Karpas-422 (cell line): ENCODE measurements around the gene FALEC. TPM values are rescaled to one million over a fixed set of nuclear protein-coding genes. Genes with fewer than 3 reads are reported as not detected.

Source experiments
- DNase-seq: peaks from one replicate; pipeline ENCODE4 v3.0.0-alpha.2; 2015
- H2AFZ ChIP-seq: fragments of 200-600 bp; sonication (generic); 2 replicates; pipeline ENCODE4 v1.6.1; 2014; ENCODE audit warnings: antibody characterized with exemption, low read length, mixed read lengths
- H3K27ac ChIP-seq: fragments of 200-600 bp; sonication (generic); 2 replicates; pipeline ENCODE4 v1.5.1; 2014; ENCODE audit warnings: mild to moderate bottlenecking, low read length, moderate library complexity
- H3K27me3 ChIP-seq: fragments of 200-600 bp; sonication (generic); 2 replicates; pipeline ENCODE4 v1.6.1; 2014; ENCODE audit warnings: low read length, mixed read lengths
- H3K36me3 ChIP-seq: fragments of 200-600 bp; sonication (generic); 2 replicates; pipeline ENCODE4 v1.6.1; 2014; ENCODE audit warnings: low read length, mixed read lengths; ENCODE audit not compliant: insufficient read depth
- H3K4me1 ChIP-seq: fragments of 200-600 bp; sonication (generic); 2 replicates; pipeline ENCODE4 v1.6.1; 2014; ENCODE audit warnings: mild to moderate bottlenecking, low read length, mixed read lengths
- H3K4me2 ChIP-seq: fragments of 200-600 bp; sonication (generic); 2 replicates; pipeline ENCODE4 v1.6.1; 2014; ENCODE audit warnings: low read length, low read depth, mild to moderate bottlenecking; ENCODE audit not compliant: poor library complexity, severe bottlenecking
- H3K4me3 ChIP-seq: fragments of 200-600 bp; sonication (generic); 2 replicates; pipeline ENCODE4 v1.5.1; 2014; ENCODE audit warnings: mild to moderate bottlenecking, antibody characterized with exemption, low read length, mixed read lengths
- H3K79me2 ChIP-seq: fragments of 200-600 bp; sonication (generic); 2 replicates; pipeline ENCODE4 v1.6.1; 2014; ENCODE audit warnings: mild to moderate bottlenecking, low read length, mixed read lengths
- H3K9ac ChIP-seq: fragments of 200-600 bp; sonication (generic); 2 replicates; pipeline ENCODE4 v1.6.0; 2014; ENCODE audit warnings: low read length
- H3K9me2 ChIP-seq: fragments of 200-600 bp; sonication (generic), shearing (Covaris generic); replicated peaks from 2 replicates; pipeline ENCODE4 v1.6.0; 2014; ENCODE audit warnings: mild to moderate bottlenecking, low read length, moderate library complexity; ENCODE audit not compliant: insufficient read depth
- H3K9me3 ChIP-seq: fragments of 300-700, 200-600 bp; sonication (generic); 2 replicates; pipeline ENCODE4 v1.6.1; 2014; ENCODE audit warnings: low read length, mixed read lengths
- H4K20me1 ChIP-seq: fragments of 200-600 bp; sonication (generic); 2 replicates; pipeline ENCODE4 v1.6.1; 2014; ENCODE audit warnings: mild to moderate bottlenecking, antibody characterized with exemption, low read length, low read depth; ENCODE audit not compliant: insufficient read depth
- total RNA-seq: library from RNA; depleted of rRNA; stranded (reverse); fragments of >200 nt; shearing (Covaris generic); gene quantifications from 2 replicates; pipeline ENCODE4 v1.2.3, GENCODE V29; 2014; ENCODE audit warnings: low replicate concordance

Gene FALEC
- total RNA-seq, 1 experiment from 2014 or later = not detected

DNA sequence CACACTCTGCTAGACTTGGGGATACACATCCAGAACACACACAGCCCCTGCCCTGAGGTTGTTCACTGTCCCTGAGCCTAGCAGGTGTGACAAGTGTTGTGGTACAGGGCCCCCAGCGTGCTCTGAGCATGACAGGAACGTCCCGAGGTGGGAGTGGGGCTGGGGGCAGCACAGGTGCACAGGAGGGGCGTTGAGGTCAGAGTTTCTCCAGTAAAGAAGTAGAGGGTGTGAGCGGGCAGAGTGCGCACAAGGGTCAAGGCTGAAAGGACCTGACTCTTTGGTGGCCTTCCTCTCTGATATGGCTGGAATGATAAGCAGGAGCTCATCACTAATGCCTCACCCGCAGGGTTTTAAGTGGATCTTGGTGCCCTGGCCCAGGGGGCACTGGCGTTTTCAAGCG is 1.3 kb upstream of the FALEC start:
- no peaks in the 10 kb centered on the region for H3K36me3 ChIP-seq
- no peaks in the 10 kb centered on the region for H4K20me1 ChIP-seq
- no peak overlapping the region for H3K27ac ChIP-seq
- H3K9me3 ChIP-seq = no peaks in the 10 kb centered on the region
- H3K4me2 ChIP-seq = no peak overlapping the region
- peaks cover 41% of the 10 kb centered on the region for H3K4me1 ChIP-seq
- no peaks in the 10 kb centered on the region for H3K9me2 ChIP-seq
- no peaks in the 10 kb centered on the region for H3K79me2 ChIP-seq
- no peak overlapping the region for H2AFZ ChIP-seq
- no peak overlapping the region for H3K4me3 ChIP-seq
- no peak for DNase-seq
- H3K27me3 ChIP-seq = no peaks in the 10 kb centered on the region
- no peak overlapping the region for H3K9ac ChIP-seq

DNA sequence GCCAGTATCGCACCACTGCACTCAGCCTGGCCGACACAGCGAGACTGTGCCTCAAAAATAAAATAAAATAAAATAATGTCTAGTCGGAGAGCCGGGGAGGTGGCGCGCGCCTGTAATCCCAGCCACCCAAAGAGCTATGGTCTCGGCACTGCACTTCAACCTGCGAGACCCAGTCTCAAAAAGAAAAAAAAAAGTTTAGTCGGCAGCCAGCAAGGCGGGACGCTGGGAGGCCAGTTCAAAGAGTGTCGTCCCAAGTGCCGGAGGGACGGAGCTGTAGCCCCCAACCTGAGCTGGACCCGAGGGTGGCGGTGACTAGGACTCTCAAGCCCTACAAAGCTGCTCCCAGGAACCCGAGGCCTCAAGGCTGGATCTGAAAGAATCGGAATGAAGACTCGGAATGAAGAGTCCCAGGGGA is 632 bp upstream of the FALEC start:
- H4K20me1 ChIP-seq = no peaks in the 10 kb centered on the region
- no peaks in the 10 kb centered on the region for H3K9me2 ChIP-seq
- no peaks in the 10 kb centered on the region for H3K9me3 ChIP-seq
- H3K4me3 ChIP-seq = peak overlapping the region; percentile 67
- H2AFZ ChIP-seq = 0 out of 2 replicates have a peak overlapping the region, but pooled peaks have one; percentile 43
- H3K27ac ChIP-seq = no peak overlapping the region
- peak overlapping the region; percentile 76 for H3K4me2 ChIP-seq
- peaks cover 35% of the 10 kb centered on the region for H3K4me1 ChIP-seq
- no peaks in the 10 kb centered on the region for H3K27me3 ChIP-seq
- no peaks in the 10 kb centered on the region for H3K79me2 ChIP-seq
- peak overlapping the region; percentile 41 for H3K9ac ChIP-seq
- DNase-seq = no peak
- H3K36me3 ChIP-seq = no peaks in the 10 kb centered on the region

DNA sequence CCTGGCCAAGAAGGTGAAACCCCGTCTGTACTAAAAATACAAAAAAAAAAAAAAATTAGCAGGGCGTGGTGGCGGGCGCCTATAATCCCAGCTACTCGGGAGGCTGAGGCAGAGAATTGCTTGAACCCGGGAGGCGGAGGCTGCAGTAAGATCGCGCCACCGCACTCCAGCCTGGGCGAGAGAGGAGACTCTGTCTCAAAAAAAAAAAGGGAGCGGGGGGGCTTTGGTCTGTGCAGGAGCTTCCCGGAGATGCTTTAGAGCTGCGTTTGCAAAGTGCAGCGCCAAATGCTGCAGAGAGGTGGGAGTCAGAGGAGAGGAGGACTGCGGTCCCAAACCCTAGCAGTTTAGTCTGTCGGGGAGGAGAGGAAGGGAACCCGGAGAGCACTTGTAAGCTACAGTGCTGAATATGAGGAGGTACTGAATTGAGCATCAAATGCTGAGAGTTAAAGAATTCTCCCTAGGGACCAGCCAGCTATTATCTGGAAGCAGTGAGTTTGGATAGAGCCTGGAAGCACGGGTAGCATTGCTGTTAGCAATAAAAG is 569 bp downstream of the FALEC start:
- DNase-seq = peak; percentile 51
- H3K27me3 ChIP-seq = no peaks in the 10 kb centered on the region
- peak overlapping the region; percentile 67 for H3K4me3 ChIP-seq
- no peaks in the 10 kb centered on the region for H3K79me2 ChIP-seq
- no peaks in the 10 kb centered on the region for H4K20me1 ChIP-seq
- H3K36me3 ChIP-seq = no peaks in the 10 kb centered on the region
- H3K9ac ChIP-seq = peak overlapping the region; percentile 65
- peaks cover 26% of the 10 kb centered on the region for H3K4me1 ChIP-seq
- H3K9me3 ChIP-seq = no peaks in the 10 kb centered on the region
- H3K27ac ChIP-seq = no peak overlapping the region
- H3K4me2 ChIP-seq = peak overlapping the region; percentile 76
- H2AFZ ChIP-seq = peak overlapping the region; percentile 82; the same call in 1 of the 2 replicates
- no peaks in the 10 kb centered on the region for H3K9me2 ChIP-seq

DNA sequence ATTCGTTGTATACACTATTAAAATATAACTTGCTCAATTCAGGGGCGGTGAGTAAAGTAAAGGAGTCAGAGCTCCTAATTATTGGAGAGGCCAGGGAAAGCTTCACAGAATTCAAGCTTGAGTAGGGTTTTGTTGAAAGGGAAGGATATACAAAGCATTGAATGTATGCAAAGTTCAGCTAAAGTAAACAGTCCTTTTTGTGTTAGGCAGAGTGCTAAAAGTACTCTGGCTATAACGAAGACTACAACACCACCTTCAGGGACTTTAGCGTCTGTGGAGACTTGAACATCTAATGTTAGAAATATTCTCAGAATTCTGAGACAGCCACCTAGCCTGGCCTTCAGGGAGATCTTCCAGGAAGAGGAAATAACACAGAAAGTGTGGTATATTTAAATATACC is 1.1 kb downstream of the FALEC start:
- no peak overlapping the region for H3K27ac ChIP-seq
- H3K4me1 ChIP-seq = peaks cover 30% of the 10 kb centered on the region
- DNase-seq = peak; percentile 75
- H3K27me3 ChIP-seq = no peaks in the 10 kb centered on the region
- peak overlapping the region; percentile 65 for H3K9ac ChIP-seq
- no peaks in the 10 kb centered on the region for H3K79me2 ChIP-seq
- H3K9me3 ChIP-seq = no peaks in the 10 kb centered on the region
- H3K36me3 ChIP-seq = no peaks in the 10 kb centered on the region
- H3K4me3 ChIP-seq = peak overlapping the region; percentile 67
- no peaks in the 10 kb centered on the region for H3K9me2 ChIP-seq
- H3K4me2 ChIP-seq = peak overlapping the region; percentile 76
- no peaks in the 10 kb centered on the region for H4K20me1 ChIP-seq
- no peak overlapping the region for H2AFZ ChIP-seq

DNA sequence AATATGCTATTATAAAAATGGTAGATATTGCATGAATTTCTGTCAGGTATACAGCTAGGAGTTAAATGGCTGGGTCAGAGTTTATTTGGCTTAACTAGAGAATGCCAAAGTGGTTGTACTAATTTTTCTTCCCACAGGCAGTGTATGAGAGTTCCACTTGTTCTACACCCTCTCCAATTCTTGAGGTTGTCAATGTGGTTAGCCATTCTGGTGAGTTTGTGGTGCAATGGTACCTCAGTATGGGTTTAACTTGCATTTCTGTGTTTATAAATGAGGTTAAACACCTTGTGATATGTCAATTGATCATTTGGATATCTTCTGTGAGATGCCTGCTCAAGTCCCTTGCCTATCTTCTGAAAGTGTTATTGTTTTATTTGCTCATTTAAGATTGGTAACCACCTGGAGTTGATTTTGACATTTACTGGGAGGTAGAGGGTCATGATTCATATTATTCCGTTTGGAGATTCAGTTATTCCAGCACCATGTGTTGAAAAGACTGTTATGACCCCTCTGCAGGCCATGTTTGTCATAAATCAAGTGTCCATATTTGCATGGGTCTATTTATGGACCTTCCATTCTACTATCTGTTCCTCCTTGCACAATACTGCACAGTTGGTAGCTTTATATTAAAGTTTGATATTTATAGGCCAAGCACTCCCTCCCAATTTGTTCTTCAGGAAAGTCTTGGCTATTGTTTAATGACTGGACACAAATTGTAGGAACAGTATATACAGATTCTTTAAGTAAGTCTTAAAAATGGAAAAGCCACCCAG is 5.8 kb downstream of the FALEC start:
- no peaks in the 10 kb centered on the region for H3K9me2 ChIP-seq
- no peaks in the 10 kb centered on the region for H3K27me3 ChIP-seq
- H3K4me2 ChIP-seq = peak overlapping the region; percentile 31
- no peak overlapping the region for H3K27ac ChIP-seq
- no peaks in the 10 kb centered on the region for H3K9me3 ChIP-seq
- H4K20me1 ChIP-seq = no peaks in the 10 kb centered on the region
- H3K4me1 ChIP-seq = peaks cover 32% of the 10 kb centered on the region
- H3K36me3 ChIP-seq = no peaks in the 10 kb centered on the region
- H3K79me2 ChIP-seq = no peaks in the 10 kb centered on the region
- DNase-seq = peak; percentile 56
- no peak overlapping the region for H3K9ac ChIP-seq
- H2AFZ ChIP-seq = no peak overlapping the region
- H3K4me3 ChIP-seq = no peak overlapping the region

DNA sequence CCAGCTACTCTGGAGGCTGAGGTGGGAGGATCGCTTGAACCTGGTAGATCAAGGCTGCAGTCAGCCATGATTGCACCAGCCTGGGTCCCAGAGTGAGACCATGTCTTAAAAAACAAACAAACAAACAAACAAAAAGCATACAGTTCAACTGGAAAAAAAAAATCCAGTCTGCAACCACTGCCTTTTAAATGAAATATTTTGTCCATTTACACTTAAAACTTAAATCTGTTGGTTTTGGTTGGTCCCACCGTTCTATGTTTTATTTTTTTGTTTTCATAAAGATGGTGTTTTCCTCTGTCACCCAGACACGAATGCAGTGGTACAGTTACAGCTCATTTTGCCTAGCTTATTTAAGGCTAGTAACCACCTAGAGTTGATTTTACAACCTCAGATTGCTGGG is 9.8 kb downstream of the FALEC start:
- Histone ChIP-seq H3K9me3 (no peaks in the 10 kb centered on the region), H3K9ac (no peak overlapping the region), H3K79me2 (no peaks in the 10 kb centered on the region), H2AFZ (no peak overlapping the region), H4K20me1 (no peaks in the 10 kb centered on the region), H3K9me2 (no peaks in the 10 kb centered on the region), H3K4me2 (no peak overlapping the region), H3K27ac (no peak overlapping the region), H3K27me3 (no peaks in the 10 kb centered on the region), H3K4me3 (no peak overlapping the region), H3K4me1 (peaks cover 23% of the 10 kb centered on the region), H3K36me3 (no peaks in the 10 kb centered on the region)
- no peak for DNase-seq

DNA sequence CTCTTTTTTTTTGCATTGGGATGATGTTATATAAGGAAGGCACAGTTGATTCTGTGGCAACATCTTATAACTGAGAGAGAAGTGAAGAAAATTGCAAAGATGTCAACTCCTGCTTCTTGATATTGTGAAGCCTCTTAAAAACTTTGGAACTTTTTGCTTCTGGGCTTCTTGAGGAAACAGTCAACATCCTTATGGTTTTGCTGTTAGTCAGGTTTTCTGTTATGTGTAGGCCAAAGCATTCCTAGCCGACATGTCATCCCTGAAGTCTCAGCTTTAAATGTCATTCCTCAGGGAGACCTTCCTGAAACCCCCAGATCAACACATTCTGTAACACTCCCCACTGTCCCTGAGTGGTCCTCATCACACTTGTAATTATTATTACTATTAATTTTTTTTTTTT is 12.6 kb downstream of the FALEC start:
- H3K27ac ChIP-seq = no peak overlapping the region
- peaks cover 23% of the 10 kb centered on the region for H3K4me1 ChIP-seq
- H4K20me1 ChIP-seq = no peaks in the 10 kb centered on the region
- no peaks in the 10 kb centered on the region for H3K36me3 ChIP-seq
- no peaks in the 10 kb centered on the region for H3K79me2 ChIP-seq
- no peak overlapping the region for H3K4me3 ChIP-seq
- no peak overlapping the region for H2AFZ ChIP-seq
- H3K27me3 ChIP-seq = no peaks in the 10 kb centered on the region
- DNase-seq = no peak
- no peak overlapping the region for H3K9ac ChIP-seq
- H3K9me2 ChIP-seq = no peaks in the 10 kb centered on the region
- no peaks in the 10 kb centered on the region for H3K9me3 ChIP-seq
- H3K4me2 ChIP-seq = no peak overlapping the region

DNA sequence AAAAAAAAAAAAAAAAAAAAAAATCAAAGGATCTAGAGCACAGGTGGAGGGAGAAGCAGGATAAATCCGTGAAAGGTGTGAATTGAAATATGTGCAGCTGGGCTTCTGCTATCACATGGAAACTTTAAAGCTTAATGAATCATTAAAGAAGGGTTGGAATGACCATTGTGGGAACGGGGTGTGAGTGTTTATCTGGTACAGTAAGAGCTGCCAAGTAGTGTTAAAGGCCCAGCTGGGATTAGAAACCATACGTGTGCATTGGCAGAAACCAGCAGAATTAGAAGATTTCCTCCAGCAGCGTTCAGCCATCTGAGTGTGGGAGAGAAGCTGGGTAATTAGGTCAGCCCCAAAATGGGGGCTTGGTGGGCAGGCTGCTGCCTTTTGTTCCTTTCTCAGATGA is 13.5 kb downstream of the FALEC start:
- Histone ChIP-seq H3K36me3 (no peaks in the 10 kb centered on the region), H3K9me2 (no peaks in the 10 kb centered on the region), H2AFZ (no peak overlapping the region), H3K9ac (no peak overlapping the region), H3K27me3 (no peaks in the 10 kb centered on the region), H3K27ac (no peak overlapping the region), H3K4me2 (no peak overlapping the region), H3K9me3 (no peaks in the 10 kb centered on the region), H4K20me1 (no peaks in the 10 kb centered on the region), H3K79me2 (no peaks in the 10 kb centered on the region), H3K4me3 (no peak overlapping the region), H3K4me1 (peaks cover 26% of the 10 kb centered on the region)
- DNase-seq = no peak
